ENCODE results near the gene CHST4.

Gene CHST4

GRCh38 chr16:71567931-71568330 is 41.7 kb downstream of the CHST4 start:
- H3K4me3 ChIP-seq (ENCODE audit: low read length) = no peak overlapping the region
- no peak for TF ChIP-seq CTCF (IDR thresholded peaks at IDR 0.05; ENCODE audit: insufficient read depth, low read depth, low read length, missing control alignments)
- no peak for DNase-seq (ENCODE audit: low read depth)

- H3K4me3 ChIP-seq (ENCODE audit: low read length) = no peak overlapping the region
- no peak for TF ChIP-seq CTCF (IDR thresholded peaks at IDR 0.05; ENCODE audit: insufficient read depth, low read depth, low read length, missing control alignments)
- no peak for DNase-seq (ENCODE audit: low read depth)
These were observed 42.3 kb downstream of the CHST4 start for GRCh38 chr16:71568551-71568950.

GRCh38 chr16:71569621-71570020 is 43.4 kb downstream of the CHST4 start:
- TF ChIP-seq CTCF (IDR thresholded peaks at IDR 0.05; ENCODE audit: insufficient read depth, low read depth, low read length, missing control alignments) = no peak
- DNase-seq (ENCODE audit: low read depth) = no peak
- H3K4me3 ChIP-seq (ENCODE audit: low read length) = no peak overlapping the region

GRCh38 chr16:71570144-71570543 is 43.9 kb downstream of the CHST4 start:
- H3K4me3 ChIP-seq (ENCODE audit: low read length) = no peak overlapping the region
- TF ChIP-seq CTCF (IDR thresholded peaks at IDR 0.05; ENCODE audit: insufficient read depth, low read depth, low read length, missing control alignments) = no peak
- DNase-seq (ENCODE audit: low read depth) = no peak

GRCh38 chr16:71572497-71573116 is 46.4 kb downstream of the CHST4 start:
- no peak overlapping the region for H3K4me3 ChIP-seq (ENCODE audit: low read length)
- no peak for TF ChIP-seq CTCF (IDR thresholded peaks at IDR 0.05; ENCODE audit: insufficient read depth, low read depth, low read length, missing control alignments)
- no peak for DNase-seq (ENCODE audit: low read depth)

- no peak for TF ChIP-seq CTCF (IDR thresholded peaks at IDR 0.05; ENCODE audit: insufficient read depth, low read depth, low read length, missing control alignments)
- no peak overlapping the region for H3K4me3 ChIP-seq (ENCODE audit: low read length)
- no peak for DNase-seq (ENCODE audit: low read depth)
These were observed 47.3 kb downstream of the CHST4 start for GRCh38 chr16:71573387-71574094.

GRCh38 chr16:71574702-71575101 is 48.5 kb downstream of the CHST4 start:
- no peak for TF ChIP-seq CTCF (IDR thresholded peaks at IDR 0.05; ENCODE audit: insufficient read depth, low read depth, low read length, missing control alignments)
- DNase-seq (ENCODE audit: low read depth) = no peak

More at GRCh38 chr16:71574702-71575101, 48.5 kb downstream of the CHST4 start:
- H3K4me3 ChIP-seq (ENCODE audit: low read length) = no peak overlapping the region
